Choroid plexus epithelial cell (primary cell): ENCODE measurements around the gene SHISAL2A.

ENCODE experiments used
- DNase-seq: peaks from one replicate; pipeline ENCODE4 v3.0.0-alpha.2; 2010; ENCODE audit warnings: low read depth
- H3K4me3 ChIP-seq: 2 replicates; pipeline ENCODE4 v1.5.1; 2011; ENCODE audit warnings: low read depth, mild to moderate bottlenecking, control low read depth, low read length, moderate library complexity
- CTCF ChIP-seq: conservative IDR thresholded peaks from 2 replicates; pipeline ENCODE4 v1.5.1; 2011; ENCODE audit warnings: low read depth, mild to moderate bottlenecking, control low read depth, inconsistent platforms, low read length, moderate library complexity

SHISAL2A gene

GRCh38 chr1:52665006-52665941 is 32.3 kb downstream of the SHISAL2A start:
- TF ChIP-seq CTCF = no peak
- H3K4me3 ChIP-seq = no peak overlapping the region
- DNase-seq = peak; percentile 59

GRCh38 chr1:52667290-52667689 is 34.3 kb downstream of the SHISAL2A start:
- no peak for DNase-seq
- no peak overlapping the region for H3K4me3 ChIP-seq
- TF ChIP-seq CTCF = no peak

GRCh38 chr1:52667984-52668383 is 35.0 kb downstream of the SHISAL2A start:
- TF ChIP-seq CTCF = no peak
- no peak for DNase-seq
- no peak overlapping the region for H3K4me3 ChIP-seq

GRCh38 chr1:52668711-52669110 is 35.7 kb downstream of the SHISAL2A start:
- no peak overlapping the region for H3K4me3 ChIP-seq
- no peak for DNase-seq
- TF ChIP-seq CTCF = no peak

- peak; percentile 39 for DNase-seq
- no peak overlapping the region for H3K4me3 ChIP-seq
- TF ChIP-seq CTCF = no peak
These were observed 36.7 kb downstream of the SHISAL2A start for GRCh38 chr1:52669696-52670095.

- TF ChIP-seq CTCF = no peak
- peak; percentile 21 for DNase-seq
- no peak overlapping the region for H3K4me3 ChIP-seq
These were observed 37.6 kb downstream of the SHISAL2A start for GRCh38 chr1:52670604-52671003.

- TF ChIP-seq CTCF = no peak
- no peak for DNase-seq
- no peak overlapping the region for H3K4me3 ChIP-seq
These were observed 40.0 kb downstream of the SHISAL2A start for GRCh38 chr1:52672946-52673345.
